Stomach (tissue), 9 donors: Measurements from ENCODE around the gene NBPF20. TPM values are rescaled to one million over a fixed set of nuclear protein-coding genes. Genes with fewer than 3 reads are reported as not detected.
"Not testable (repeated sequence)": the region's sequence is repeated elsewhere in the genome, so short reads cannot be mapped to it uniquely, and the experiment has no call there.

Experiments
- DNase-seq, 2 donors: peaks; one replicate each; pipeline versions ENCODE4 v3.0.0 to v3.0.0-alpha.2; 2013 to 2019
- H3K27ac ChIP-seq, 5 donors: fragments of 200-600 bp in 4 of 5; sonication (generic) in 4 of 5; one replicate each; pipeline ENCODE4 v1.5.1; 2013 to 2019; ENCODE audit warnings: mild to moderate bottlenecking in 1 of 5, moderate library complexity in 1 of 5
- H3K27me3 ChIP-seq, 3 donors: fragments of 200-600 bp; sonication (generic); one replicate each; pipeline ENCODE4 v1.5.1; 2017 to 2019; ENCODE audit warnings: mixed run types in 1 of 3
- H3K36me3 ChIP-seq, 4 donors: fragments of 200-600 bp; sonication (generic); 1 replicate in 3 of 4; 2 replicates in 1 of 4; pipeline ENCODE4 v1.5.1; 2016 to 2019
- H3K4me1 ChIP-seq, 4 donors: fragments of 200-600 bp; sonication (generic); one replicate each; pipeline ENCODE4 v1.5.1; 2016 to 2019
- H3K4me3 ChIP-seq, 4 donors: fragments of 200-600 bp; sonication (generic) in 3 of 4; one replicate each; pipeline ENCODE4 v1.5.1; 2016 to 2019; ENCODE audit warnings: mild to moderate bottlenecking in 1 of 4
- H3K9me3 ChIP-seq, 4 donors: fragments of 200-600 bp; sonication (generic); one replicate each; pipeline ENCODE4 v1.5.1; 2016 to 2019
- WGBS, 5 donors: extraction: QIAGEN DNeasy Blood & Tissue Kit in 3 of 5; methylation state at CpG; one replicate each; pipeline versions ENCODE4 v1.1.5 to v1.1.7; 2013 to 2018; 5-methylcytosine and 5-hydroxymethylcytosine counted together
- intact Hi-C: fragments of 100-400 bp; cut with DNase I; formaldehyde crosslinking; loops from one replicate; pipeline ENCODE4 v1.15.1; 2023; ENCODE audit warnings: low total_unique reads
- polyA plus RNA-seq, 3 donors: library from polyadenylated mRNA; stranded (reverse); fragments of 200-250 nt; gene quantifications; one replicate each; pipeline ENCODE4 v1.2.3, GENCODE V29; 2013
- total RNA-seq, 5 donors: library from RNA; depleted of rRNA; stranded (reverse); fragments of >200 nt; gene quantifications; one replicate each; pipeline versions ENCODE4 v1.1.0 to v1.2.3, GENCODE V29; 2014 to 2016
- donor health status: healthy with polysubstance abuse.
- donor health status: Bipolar disorder and iron deficiency.
- donor health status: healthy.

The NBPF20 gene
- total and polyA plus RNA-seq, 8 donors, result 0.45 to 12.1 (median 1.7) TPM

GRCh38 chr1:145460048-145460447 is 34.6 kb upstream of the NBPF20 start:
- peaks cover 0 to 35% (median 3%) of the 10 kb centered on the region in 3 donors for H3K27me3 ChIP-seq
- DNase-seq, result not testable (repeated sequence)
- WGBS, 5 donors, result 1 to 13% (median 7%) methylated on average over 8 to 12 of the region's 13 CpGs

DNA sequence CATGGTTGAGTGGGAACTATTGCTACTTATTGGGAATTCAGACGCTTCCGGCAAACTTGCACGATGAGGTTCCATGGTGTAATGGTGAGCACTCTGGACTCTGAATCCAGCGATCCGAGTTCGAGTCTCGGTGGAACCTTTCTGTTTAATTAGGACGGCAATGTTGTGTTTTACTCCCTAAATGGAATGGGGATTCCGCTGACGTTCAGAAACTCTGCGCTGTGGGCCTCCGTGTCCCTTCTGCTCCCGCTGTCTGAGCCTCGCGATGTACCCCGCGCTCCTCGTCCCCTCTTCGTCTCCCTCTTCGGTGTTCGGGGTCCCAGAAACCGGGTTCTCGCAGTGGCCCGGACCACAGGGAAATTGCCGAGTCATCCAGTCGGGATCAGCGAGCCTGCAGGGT is 34.2 kb upstream of the NBPF20 start:
- not testable (repeated sequence) for H3K4me3 ChIP-seq

More at GRCh38 chr1:145460048-145460447, 34.6 kb upstream of the NBPF20 start:
- H3K4me1 ChIP-seq, H3K27ac ChIP-seq, intact Hi-C loops, H3K36me3 ChIP-seq, H3K9me3 ChIP-seq, H3K4me3 ChIP-seq: not testable (repeated sequence)

DNA sequence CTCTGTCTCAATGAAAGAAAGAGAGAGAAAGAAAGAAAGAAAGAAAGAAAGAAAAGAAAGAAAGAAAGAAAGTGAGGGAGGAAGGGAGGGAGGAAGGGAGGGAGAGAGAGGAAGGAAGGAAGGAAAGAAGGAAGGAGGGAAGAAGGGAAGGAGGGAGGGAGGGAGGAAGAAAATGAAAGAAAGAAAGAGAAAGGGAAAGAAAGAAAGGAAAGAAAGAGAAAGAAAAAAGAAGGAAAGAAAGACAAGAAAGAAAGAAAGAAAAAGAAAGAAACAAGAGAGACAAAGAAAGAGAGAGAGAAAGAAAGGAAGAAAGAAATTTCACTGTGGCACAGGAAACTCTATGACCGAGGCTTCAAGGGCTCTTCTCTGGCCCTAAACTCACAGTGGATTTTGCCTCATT is 33.7 kb upstream of the NBPF20 start:
- DNase-seq, H3K27ac ChIP-seq, H3K4me3 ChIP-seq, intact Hi-C loops, H3K9me3 ChIP-seq, H3K36me3 ChIP-seq, H3K4me1 ChIP-seq: not testable (repeated sequence)
- WGBS, 5 donors, result 30 to 50% (median 43%) methylated on average over 1 of the region's 1 CpG
- H3K27me3 ChIP-seq, result peaks cover 0 to 43% (median 3%) of the 10 kb centered on the region in 3 donors

More for the DNA sequence above, 34.2 kb upstream of the NBPF20 start:
- intact Hi-C loops, H3K27ac ChIP-seq, H3K4me1 ChIP-seq, DNase-seq, H3K36me3 ChIP-seq, H3K9me3 ChIP-seq: not testable (repeated sequence)
- no CpG with 5 or more reads among the region's 27 CpGs for WGBS, 5 donors
- peaks cover 0 to 39% (median 3%) of the 10 kb centered on the region in 3 donors for H3K27me3 ChIP-seq

DNA sequence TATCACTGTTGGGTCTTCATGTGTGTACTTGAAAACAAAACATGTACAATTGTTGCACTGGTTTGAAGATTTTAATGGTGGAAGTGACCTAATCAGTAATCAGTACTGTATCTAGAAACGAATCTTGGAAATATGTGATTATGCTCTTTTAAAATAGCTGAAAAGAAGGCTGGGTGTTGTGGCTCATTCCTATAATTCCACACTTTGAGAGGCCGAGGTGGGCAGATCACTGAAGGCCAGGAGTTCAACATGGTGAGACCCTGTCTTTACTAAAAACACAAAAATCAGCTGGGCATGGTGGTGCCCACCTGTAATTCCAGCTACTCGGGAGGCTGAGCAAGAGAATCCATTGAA is 29.4 kb upstream of the NBPF20 start:
- H3K9me3 ChIP-seq, H3K4me1 ChIP-seq, H3K36me3 ChIP-seq, H3K27ac ChIP-seq, intact Hi-C loops, H3K4me3 ChIP-seq, DNase-seq: not testable (repeated sequence)
- WGBS, 5 donors, result 42 to 58% (median 49%) methylated on average over 2 of the region's 3 CpGs
- peaks cover 0 to 38% (median 5%) of the 10 kb centered on the region in 3 donors for H3K27me3 ChIP-seq

DNA sequence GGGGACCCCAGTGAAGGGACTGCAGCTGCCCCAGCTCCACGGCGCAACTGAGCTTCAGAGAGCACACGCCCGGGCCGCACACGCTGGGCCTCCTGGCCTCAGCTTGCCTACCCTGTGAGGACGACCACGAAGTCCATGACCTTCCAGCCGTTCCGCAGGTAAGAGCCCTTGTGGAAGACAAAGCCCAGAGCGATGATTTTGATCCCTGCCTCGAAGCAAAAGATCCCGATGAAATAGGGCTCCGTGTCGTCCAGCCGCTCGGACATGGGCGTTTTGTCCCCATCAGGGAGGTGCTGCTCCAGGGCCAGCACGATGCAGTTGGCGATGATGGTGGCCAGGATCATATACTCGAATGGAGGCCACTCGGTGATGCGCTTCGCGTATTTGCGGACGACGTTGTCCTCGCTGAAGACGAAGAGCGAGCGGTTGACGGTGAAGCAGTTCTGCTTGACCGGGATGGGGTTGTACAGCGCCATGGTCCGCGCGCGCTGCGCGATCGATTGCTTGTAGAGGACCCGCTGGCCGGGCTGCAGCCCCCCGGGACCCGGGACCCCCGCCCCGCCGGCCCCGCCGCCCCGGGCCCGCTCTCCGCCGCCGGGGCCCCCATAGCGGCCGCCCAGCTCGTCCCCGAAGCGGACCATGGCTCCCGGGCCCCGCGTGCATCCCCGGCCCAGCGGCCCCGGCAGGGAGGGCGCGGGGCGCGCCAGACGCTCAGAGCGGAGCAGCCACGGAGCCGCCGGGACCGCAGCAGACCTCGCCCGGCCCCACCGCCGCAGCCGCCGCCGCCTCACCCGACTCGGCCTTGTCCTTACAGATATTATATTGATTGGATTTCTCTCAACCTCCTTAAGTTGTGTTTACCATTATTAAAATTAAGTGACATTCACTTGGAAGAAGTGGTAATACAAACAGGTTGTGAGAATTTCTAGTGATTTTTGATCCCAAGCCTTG is 28.7 kb upstream of the NBPF20 start:
- 14 to 22% (median 21%) methylated on average over 10 to 57 of the region's 86 CpGs for WGBS, 5 donors
- H3K36me3 ChIP-seq, H3K4me3 ChIP-seq, H3K4me1 ChIP-seq, H3K27ac ChIP-seq, DNase-seq, intact Hi-C loops, H3K9me3 ChIP-seq: not testable (repeated sequence)
- peaks cover 0 to 38% (median 5%) of the 10 kb centered on the region in 3 donors for H3K27me3 ChIP-seq

DNA sequence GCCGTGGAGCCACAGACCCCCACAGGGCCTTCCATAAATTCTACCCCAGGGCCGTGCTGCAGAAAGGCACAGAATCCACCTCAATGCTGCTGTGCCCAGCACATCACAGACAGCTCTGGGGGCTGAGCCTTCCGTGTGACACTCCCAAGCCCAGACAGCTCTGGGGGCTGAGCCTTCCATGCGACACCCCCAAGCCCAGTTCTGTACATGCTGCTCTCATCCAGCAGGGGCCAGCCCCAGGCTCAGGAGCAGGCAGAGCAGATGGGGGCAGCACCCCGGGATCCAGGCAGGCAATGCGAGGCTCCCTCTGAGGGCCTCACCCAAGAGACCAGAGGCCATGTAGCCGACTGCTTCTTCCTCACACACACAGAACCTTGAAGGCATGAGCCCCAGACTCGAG is 27.1 kb upstream of the NBPF20 start:
- DNase-seq, H3K27ac ChIP-seq, H3K9me3 ChIP-seq, intact Hi-C loops, H3K4me1 ChIP-seq, H3K4me3 ChIP-seq, H3K36me3 ChIP-seq: not testable (repeated sequence)
- WGBS, 5 donors, result 54 to 69% (median 66%) methylated on average over 3 to 4 of the region's 8 CpGs; no CpG with 5 or more reads in 2 of the 5 donors
- peaks cover 0 to 38% (median 5%) of the 10 kb centered on the region in 3 donors for H3K27me3 ChIP-seq

DNA sequence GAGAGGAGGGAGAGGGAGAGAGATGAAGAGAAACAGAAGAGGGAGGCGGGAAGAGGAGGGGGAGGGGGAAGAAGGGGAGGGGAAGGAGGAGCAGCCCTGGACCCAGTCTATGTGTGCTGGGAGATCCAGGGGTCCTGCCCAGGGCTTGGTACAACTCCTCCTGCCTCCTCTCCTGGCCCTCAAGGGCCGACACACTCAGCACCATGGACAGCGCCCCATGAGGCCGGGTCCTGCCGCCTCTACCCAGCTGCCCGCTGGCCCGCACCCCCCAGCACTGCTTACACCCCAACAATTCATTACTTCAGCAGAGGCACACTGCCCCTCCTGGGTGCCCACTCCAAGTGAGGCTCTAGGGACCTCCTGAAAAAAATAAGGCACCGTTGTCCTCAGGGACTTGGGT is 26.5 kb upstream of the NBPF20 start:
- H3K9me3 ChIP-seq, H3K36me3 ChIP-seq, intact Hi-C loops, H3K4me3 ChIP-seq, H3K4me1 ChIP-seq, H3K27ac ChIP-seq: not testable (repeated sequence)
- WGBS, 5 donors, result 3 to 13% (median 7%) methylated on average over 6 to 7 of the region's 8 CpGs
- H3K27me3 ChIP-seq, result peaks cover 0 to 38% (median 5%) of the 10 kb centered on the region in 3 donors
- peak in 1 of 2 donors; percentile 25 for DNase-seq

DNA sequence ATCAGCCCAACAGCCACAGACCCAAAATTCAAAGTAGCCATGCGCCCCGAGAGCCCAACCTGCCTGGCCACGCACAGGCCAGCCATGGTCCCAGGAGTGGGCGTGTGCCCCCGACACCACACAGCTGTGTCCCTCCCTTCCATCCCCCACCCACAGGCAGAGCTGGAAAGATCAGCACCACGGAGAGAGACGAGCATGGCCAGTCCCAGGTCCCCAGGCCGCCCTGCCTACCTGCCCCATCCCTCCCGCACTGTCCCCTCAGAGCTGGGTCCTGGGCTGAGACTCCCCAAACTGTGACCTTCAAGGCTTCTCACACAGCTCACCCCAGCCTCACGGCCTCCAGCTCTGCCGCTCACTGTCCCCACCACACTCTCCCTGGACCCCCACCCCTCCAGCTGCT is 19.8 kb upstream of the NBPF20 start:
- whole genome bisulfite sequencing, 5 donors, result 27 to 38% (median 31%) methylated on average over 6 to 9 of the region's 11 CpGs
- H3K4me3 ChIP-seq, DNase-seq, H3K9me3 ChIP-seq, intact Hi-C loops, H3K27me3 ChIP-seq, H3K27ac ChIP-seq, H3K36me3 ChIP-seq, H3K4me1 ChIP-seq: not testable (repeated sequence)

- H3K4me3 ChIP-seq, H3K27ac ChIP-seq, H3K4me1 ChIP-seq, intact Hi-C loops, H3K27me3 ChIP-seq, H3K9me3 ChIP-seq, H3K36me3 ChIP-seq, DNase-seq: not testable (repeated sequence)
- 78 to 86% (median 83%) methylated on average over 5 of the region's 5 CpGs for WGBS, 5 donors
Observed at GRCh38 chr1:145442340-145442739, 16.9 kb upstream of the NBPF20 start.

DNA sequence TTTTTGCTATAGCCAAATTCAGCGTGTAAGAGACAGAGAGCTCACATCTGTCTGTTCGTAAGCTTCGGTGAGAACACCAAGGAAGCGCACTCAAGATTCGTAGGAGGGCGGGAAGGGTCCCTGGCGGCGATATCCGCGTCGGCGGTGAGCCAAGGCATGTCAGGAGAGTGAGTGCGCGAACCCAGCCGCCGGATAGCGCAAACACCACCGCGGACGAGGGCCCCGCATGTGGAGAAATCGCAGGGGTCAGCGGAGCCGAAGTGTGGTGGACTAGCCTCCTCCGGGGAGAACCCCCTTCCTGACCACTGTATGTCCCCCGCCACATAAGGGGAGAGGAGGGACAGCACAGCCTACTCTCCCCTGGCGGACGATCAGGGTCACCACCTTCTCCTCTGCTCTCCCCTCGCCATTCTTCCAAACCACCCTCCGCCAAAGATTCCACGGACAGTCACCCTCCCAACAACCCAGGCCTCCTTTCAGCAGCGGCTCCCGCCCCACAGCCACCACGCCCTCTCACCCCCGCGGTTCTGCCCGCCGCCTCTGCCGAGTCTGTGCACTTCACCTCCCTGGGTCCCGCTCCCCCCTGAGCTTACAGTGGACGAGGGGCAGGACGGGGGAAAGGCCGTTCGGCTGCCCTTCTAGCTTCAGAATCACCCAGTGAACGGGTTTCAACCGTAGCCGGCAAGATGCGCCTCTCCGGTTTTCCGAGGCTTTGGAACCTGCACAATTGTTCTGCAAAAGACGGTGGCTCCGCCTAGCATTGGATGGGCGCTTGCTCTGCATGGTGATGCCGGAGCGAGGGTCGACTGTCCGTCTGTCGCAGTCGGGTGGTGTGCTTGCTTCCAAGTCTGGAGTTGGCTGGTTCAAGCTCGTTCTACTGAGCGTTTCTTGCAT is 6.2 kb upstream of the NBPF20 start:
- DNase-seq, result peak in 1 of 2 donors; percentile 11
- H3K27me3 ChIP-seq, result peaks cover 0 to 62% (median 31%) of the 10 kb centered on the region in 3 donors
- H3K4me1 ChIP-seq, H3K27ac ChIP-seq, intact Hi-C loops, H3K36me3 ChIP-seq: not testable (repeated sequence)
- 1 to 7% (median 3%) methylated on average over 26 to 48 of the region's 61 CpGs for WGBS, 5 donors
- peaks cover 0 to 16% (median 13%) of the 10 kb centered on the region in 4 donors for H3K9me3 ChIP-seq
- peak overlapping the region in 3 of 4 donors; percentile 14 to 43 (median 19) for H3K4me3 ChIP-seq

- Histone ChIP-seq H3K9me3 (peaks cover 0 to 16% (median 13%) of the 10 kb centered on the region in 4 donors), H3K4me1 (peaks cover under 1 to 11% (median 10%) of the 10 kb centered on the region in 4 donors), H3K4me3 (peak overlapping the region in 1 of 4 donors; percentile 43), H3K27me3 (peaks cover 0 to 66% (median 31%) of the 10 kb centered on the region in 3 donors)
- DNase-seq, intact Hi-C loops, H3K27ac ChIP-seq, H3K36me3 ChIP-seq: not testable (repeated sequence)
- 14 to 30% (median 20%) methylated on average over 4 to 10 of the region's 15 CpGs for WGBS, 5 donors
Observed at GRCh38 chr1:145430830-145431229, 5.4 kb upstream of the NBPF20 start.
